Measurements from ENCODE around the gene MSL1.

- TF ChIP-seq CTCF (IDR thresholded peaks at IDR 0.05) (no peak), POLR2A (IDR thresholded peaks at IDR 0.05) (no peak)
These were observed 47.6 kb upstream of the MSL1 start for GRCh38 chr17:40074175-40074512.
